ENCODE measurements around the gene CERK. TPM values are rescaled to one million over a fixed set of nuclear protein-coding genes. Genes with fewer than 3 reads are reported as not detected.

The CERK gene
- total RNA-seq, 1 donor from 2014 or later = 22.6 TPM

DNA sequence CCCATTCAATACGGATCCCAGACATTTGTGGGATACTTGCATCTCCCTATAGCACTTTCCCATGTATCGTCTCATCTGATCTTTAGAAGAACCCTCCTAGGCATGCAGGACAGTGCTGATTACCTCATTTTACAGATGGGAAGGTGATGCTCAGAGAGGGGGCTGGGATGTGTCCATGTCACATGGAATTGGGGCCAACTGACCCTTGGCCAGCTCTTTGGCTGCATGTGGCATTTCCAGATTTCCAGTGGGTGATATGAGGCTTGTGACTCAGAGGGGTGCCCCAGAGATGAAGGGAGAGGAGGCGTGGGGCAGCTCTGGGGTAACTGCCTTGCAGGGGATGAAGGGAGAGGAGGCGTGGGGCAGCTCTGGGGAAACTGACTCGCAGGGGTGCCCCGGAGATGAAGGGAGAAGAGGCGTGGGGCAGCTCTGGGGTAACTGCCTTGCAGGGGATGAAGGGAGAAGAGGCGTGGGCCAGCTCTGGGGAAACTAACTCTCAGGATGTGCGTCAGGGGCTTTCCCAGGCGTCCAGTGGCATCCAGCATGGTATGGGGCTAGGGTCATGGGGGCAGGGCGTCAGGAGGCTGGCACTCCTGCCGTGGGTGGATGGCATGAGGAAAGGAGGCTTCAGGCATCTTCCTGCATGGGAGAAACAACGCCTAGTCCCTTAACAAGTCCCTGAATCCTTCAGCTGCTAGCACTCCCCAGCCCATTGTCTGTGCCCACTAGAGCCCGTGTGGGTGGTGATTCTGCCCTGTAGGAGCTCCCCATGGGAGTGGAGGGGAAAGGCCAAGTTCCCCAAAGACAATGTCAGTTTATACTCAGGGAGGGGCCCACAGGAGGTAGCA, 11.9 kb upstream of the CERK start:
- no peak for DNase-seq (ENCODE audit: low read depth)
- no peak for TF ChIP-seq CTCF (conservative IDR thresholded peaks at IDR 0.05; ENCODE audit: low read depth, low read length)

DNA sequence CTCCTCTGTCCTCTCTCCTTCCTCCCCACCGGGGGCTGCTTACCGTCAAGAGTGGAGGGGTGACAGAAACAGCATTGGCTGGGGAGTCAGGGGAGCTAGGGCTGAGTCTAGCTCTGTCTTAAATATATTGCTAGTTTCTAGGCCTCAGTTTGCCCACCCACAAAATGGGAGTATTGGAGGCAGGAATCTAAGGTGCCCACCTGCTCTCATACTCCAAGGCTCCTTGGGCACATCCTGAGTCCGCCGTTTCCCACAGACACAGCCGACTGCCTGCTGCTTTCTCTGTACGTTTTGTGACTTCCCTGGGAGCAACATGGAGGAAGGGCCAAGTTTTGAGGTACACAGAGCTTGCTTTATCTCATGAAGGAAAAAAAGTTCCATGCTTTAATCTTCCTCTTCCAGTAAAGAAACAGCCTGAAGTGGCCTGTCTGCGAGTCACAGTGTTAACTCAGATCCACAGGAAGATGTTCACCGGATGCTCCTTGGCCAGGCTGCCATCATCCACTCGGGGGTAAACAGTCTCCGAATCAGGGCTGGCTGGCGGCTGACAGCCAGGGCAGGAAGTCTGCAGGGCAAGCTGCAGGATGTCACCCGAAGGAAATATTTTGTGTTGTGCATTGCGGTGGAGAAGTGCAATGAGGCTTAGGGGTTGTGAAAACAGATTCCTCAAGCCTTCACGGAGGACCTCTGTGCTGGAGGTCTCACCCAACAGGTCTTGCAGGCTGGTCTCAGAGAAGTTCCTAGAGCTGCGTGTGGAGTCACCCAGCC, 11.0 kb upstream of the CERK start:
- no peak for TF ChIP-seq CTCF (conservative IDR thresholded peaks at IDR 0.05; ENCODE audit: low read depth, low read length)
- DNase-seq (ENCODE audit: low read depth) = no peak
- H3K4me3 ChIP-seq (ENCODE audit: low read depth, low read length) = no peak overlapping the region

More for the DNA sequence above, 11.9 kb upstream of the CERK start:
- H3K4me3 ChIP-seq (ENCODE audit: low read depth, low read length) = no peak overlapping the region

GRCh38 chr22:46748206-46748907, 10.3 kb upstream of the CERK start:
- DNase-seq (ENCODE audit: low read depth) = no peak
- no peak overlapping the region for H3K4me3 ChIP-seq (ENCODE audit: low read depth, low read length)
- TF ChIP-seq CTCF (conservative IDR thresholded peaks at IDR 0.05; ENCODE audit: low read depth, low read length) = no peak

DNA sequence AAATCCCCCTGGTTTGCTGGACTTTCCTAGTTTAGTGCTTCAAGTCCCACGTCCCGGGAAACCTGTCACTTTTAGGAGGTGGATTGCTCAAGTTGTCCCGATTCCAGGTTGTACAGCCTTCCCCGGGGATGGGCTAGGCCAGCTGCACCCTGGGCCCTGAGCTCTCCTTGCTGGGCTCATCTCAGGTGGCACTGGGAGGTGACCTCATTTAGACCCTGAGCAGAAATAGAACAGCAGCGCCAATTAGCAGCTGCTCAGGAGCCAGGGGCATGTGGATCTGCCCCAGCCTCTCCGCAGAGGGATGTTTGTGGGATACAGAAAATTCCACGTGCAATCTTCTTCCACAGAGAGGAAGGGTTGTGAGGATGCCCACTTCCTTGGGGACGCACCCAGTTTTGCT, 9.6 kb upstream of the CERK start:
- TF ChIP-seq CTCF (conservative IDR thresholded peaks at IDR 0.05; ENCODE audit: low read depth, low read length) = no peak
- no peak overlapping the region for H3K4me3 ChIP-seq (ENCODE audit: low read depth, low read length)
- no peak for DNase-seq (ENCODE audit: low read depth)

DNA sequence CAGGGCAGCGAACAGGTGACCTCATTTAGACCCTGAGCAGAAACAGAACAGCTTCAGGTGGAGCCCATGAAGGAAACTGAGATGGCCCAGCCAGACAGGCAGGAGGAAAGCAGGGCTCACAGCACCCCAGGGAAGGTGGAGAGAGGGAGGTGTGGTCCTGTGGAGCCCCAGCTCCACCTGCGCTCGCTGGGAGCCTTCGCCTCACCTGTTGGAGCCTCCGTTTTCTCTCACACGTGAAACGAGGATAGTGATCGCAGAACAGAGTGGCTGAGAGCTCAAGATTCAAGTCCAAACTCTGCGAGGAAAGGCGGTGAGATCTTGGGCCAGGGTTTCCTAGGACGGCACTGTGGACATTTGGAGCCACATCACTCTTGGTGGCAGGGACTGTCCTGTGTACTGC, 8.6 kb upstream of the CERK start:
- DNase-seq (ENCODE audit: low read depth) = no peak
- TF ChIP-seq CTCF (conservative IDR thresholded peaks at IDR 0.05; ENCODE audit: low read depth, low read length) = no peak
- H3K4me3 ChIP-seq (ENCODE audit: low read depth, low read length) = no peak overlapping the region

- no peak for TF ChIP-seq CTCF (conservative IDR thresholded peaks at IDR 0.05; ENCODE audit: low read depth, low read length)
- DNase-seq (ENCODE audit: low read depth) = no peak
- H3K4me3 ChIP-seq (ENCODE audit: low read depth, low read length) = no peak overlapping the region
These were observed 8.1 kb upstream of the CERK start for GRCh38 chr22:46746192-46746591.

Measured in epithelial cell of proximal tubule (primary cell).